ENCODE data around the gene PLCE1.

Gene PLCE1

DNA sequence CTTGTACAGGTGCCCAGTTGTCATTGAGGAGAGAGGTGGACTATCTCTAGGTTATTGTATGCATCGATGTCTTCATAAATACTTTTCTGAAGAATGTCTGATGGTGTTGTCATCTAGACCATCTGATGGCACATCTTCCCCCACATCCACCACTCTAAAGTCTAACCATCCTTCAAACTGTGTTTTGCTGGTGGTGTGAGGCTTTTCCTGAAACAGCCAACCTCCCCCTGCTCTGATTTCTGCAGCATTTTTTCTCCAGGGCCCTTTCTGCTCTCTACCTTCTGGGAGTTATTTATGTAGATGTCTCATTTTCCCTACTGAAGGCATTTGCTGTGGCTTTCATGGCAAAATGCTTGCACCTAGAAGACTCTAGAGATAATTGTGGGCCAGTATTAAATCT is 1.5 kb downstream of the PLCE1 start:
- no peak overlapping the region for H3K4me2 ChIP-seq (ENCODE audit: low read depth, low read length, poor library complexity, severe bottlenecking)
- no peaks in the 10 kb centered on the region for H3K9me2 ChIP-seq (replicated peaks; ENCODE audit: low read depth, low read length)
- H2AFZ ChIP-seq (ENCODE audit: low read length): no peak overlapping the region
- no peaks in the 10 kb centered on the region for H4K20me1 ChIP-seq (ENCODE audit: insufficient read depth, low read length, poor library complexity, severe bottlenecking)
- H3F3A ChIP-seq (ENCODE audit: low read depth): no peaks in the 10 kb centered on the region
- no peaks in the 10 kb centered on the region for H3K36me3 ChIP-seq (ENCODE audit: insufficient read depth, low read length)
- H3K4me1 ChIP-seq (ENCODE audit: insufficient read depth, low read length, poor library complexity, severe bottlenecking): no peaks in the 10 kb centered on the region
- no peaks in the 10 kb centered on the region for H3K9me3 ChIP-seq (ENCODE audit: insufficient read depth, low read depth, low read length)
- H3K9ac ChIP-seq (ENCODE audit: low read depth, low read length, poor library complexity, severe bottlenecking): no peak overlapping the region
- no peaks in the 10 kb centered on the region for H3K79me2 ChIP-seq (ENCODE audit: insufficient read depth, low read length)
- TF ChIP-seq EZH2phosphoT487 (IDR thresholded peaks at IDR 0.05; ENCODE audit: borderline replicate concordance): no peak
- TF ChIP-seq, protein P1, sequence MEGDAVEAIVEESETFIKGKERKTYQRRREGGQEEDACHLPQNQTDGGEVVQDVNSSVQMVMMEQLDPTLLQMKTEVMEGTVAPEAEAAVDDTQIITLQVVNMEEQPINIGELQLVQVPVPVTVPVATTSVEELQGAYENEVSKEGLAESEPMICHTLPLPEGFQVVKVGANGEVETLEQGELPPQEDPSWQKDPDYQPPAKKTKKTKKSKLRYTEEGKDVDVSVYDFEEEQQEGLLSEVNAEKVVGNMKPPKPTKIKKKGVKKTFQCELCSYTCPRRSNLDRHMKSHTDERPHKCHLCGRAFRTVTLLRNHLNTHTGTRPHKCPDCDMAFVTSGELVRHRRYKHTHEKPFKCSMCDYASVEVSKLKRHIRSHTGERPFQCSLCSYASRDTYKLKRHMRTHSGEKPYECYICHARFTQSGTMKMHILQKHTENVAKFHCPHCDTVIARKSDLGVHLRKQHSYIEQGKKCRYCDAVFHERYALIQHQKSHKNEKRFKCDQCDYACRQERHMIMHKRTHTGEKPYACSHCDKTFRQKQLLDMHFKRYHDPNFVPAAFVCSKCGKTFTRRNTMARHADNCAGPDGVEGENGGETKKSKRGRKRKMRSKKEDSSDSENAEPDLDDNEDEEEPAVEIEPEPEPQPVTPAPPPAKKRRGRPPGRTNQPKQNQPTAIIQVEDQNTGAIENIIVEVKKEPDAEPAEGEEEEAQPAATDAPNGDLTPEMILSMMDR (conservative IDR thresholded peaks at IDR 0.05; ENCODE audit: low read length): no peak
- no peak overlapping the region for H3K4me3 ChIP-seq (ENCODE audit: low read length, poor library complexity, severe bottlenecking)
- H3K27me3 ChIP-seq (ENCODE audit: insufficient read depth, low read length, poor library complexity, severe bottlenecking): no peaks in the 10 kb centered on the region

DNA sequence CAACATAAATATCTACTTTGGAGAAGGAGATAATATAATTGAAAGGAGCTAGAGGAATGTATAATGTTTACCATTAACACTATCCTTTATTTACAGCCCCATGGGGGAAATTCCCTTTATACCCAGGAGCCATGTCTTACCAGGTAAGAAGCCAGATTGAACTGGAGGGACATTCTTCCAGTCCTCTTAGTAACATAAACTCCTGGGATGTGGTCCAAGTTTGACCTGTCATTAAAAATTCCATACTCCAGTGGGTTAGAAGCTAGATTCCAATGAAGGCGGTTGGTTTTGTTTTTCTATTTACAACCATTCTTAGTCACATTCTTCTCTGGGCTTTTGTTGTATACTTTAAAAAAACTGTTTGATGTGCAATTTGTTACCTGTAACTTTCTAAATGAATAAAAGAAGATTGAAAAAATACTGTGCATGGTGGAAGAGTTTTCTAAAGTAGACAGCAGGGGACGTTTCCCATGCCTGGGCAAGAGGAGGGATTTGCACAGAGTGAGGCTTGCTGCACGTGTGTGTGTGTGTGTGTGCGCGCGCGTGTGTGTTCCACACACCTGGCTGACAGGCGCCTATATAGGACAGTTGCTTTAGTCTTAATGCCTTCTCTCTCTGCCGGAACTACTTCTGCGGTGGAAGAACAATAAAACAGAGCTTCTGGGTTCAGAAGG is 2.0 kb downstream of the PLCE1 start:
- Histone ChIP-seq H3K4me1 (ENCODE audit: insufficient read depth, low read length, poor library complexity, severe bottlenecking) (no peaks in the 10 kb centered on the region), H3K9ac (ENCODE audit: low read depth, low read length, poor library complexity, severe bottlenecking) (no peak overlapping the region), H3K36me3 (ENCODE audit: insufficient read depth, low read length) (no peaks in the 10 kb centered on the region), H2AFZ (ENCODE audit: low read length) (no peak overlapping the region), H3K27me3 (ENCODE audit: insufficient read depth, low read length, poor library complexity, severe bottlenecking) (no peaks in the 10 kb centered on the region), H3K79me2 (ENCODE audit: insufficient read depth, low read length) (no peaks in the 10 kb centered on the region), H4K20me1 (ENCODE audit: insufficient read depth, low read length, poor library complexity, severe bottlenecking) (no peaks in the 10 kb centered on the region), H3K4me3 (ENCODE audit: low read length, poor library complexity, severe bottlenecking) (no peak overlapping the region), H3K9me3 (ENCODE audit: insufficient read depth, low read depth, low read length) (no peaks in the 10 kb centered on the region), H3K4me2 (ENCODE audit: low read depth, low read length, poor library complexity, severe bottlenecking) (no peak overlapping the region), H3F3A (ENCODE audit: low read depth) (no peaks in the 10 kb centered on the region), H3K9me2 (replicated peaks; ENCODE audit: low read depth, low read length) (no peaks in the 10 kb centered on the region)
- TF ChIP-seq, protein P1 (conservative IDR thresholded peaks at IDR 0.05; ENCODE audit: low read length): no peak
- no peak for TF ChIP-seq EZH2phosphoT487 (IDR thresholded peaks at IDR 0.05; ENCODE audit: borderline replicate concordance)

DNA sequence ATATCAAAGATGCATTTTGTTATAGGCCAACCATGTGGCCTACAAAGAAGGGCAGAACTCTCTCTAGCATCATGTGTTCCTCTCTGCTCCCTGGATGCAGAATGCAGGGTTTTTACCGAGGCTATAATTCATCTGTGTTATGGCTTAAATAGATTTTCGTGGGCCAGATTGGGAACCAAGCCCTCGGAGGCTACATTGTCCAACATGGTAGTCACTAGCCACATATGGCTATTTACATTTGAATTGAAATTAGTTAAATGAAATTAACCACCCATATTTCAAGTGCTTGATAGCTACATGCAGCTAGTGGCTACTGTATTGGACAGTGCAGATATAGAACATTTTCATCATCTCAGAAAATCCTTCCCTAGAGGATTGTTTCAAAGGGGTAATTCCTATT is 2.8 kb downstream of the PLCE1 start:
- Histone ChIP-seq H2AFZ (ENCODE audit: low read length) (no peak overlapping the region), H3K27me3 (ENCODE audit: insufficient read depth, low read length, poor library complexity, severe bottlenecking) (no peaks in the 10 kb centered on the region), H4K20me1 (ENCODE audit: insufficient read depth, low read length, poor library complexity, severe bottlenecking) (no peaks in the 10 kb centered on the region), H3K9ac (ENCODE audit: low read depth, low read length, poor library complexity, severe bottlenecking) (no peak overlapping the region), H3K4me2 (ENCODE audit: low read depth, low read length, poor library complexity, severe bottlenecking) (no peak overlapping the region), H3K4me1 (ENCODE audit: insufficient read depth, low read length, poor library complexity, severe bottlenecking) (no peaks in the 10 kb centered on the region), H3K79me2 (ENCODE audit: insufficient read depth, low read length) (no peaks in the 10 kb centered on the region), H3K9me2 (replicated peaks; ENCODE audit: low read depth, low read length) (no peaks in the 10 kb centered on the region), H3K9me3 (ENCODE audit: insufficient read depth, low read depth, low read length) (no peaks in the 10 kb centered on the region), H3F3A (ENCODE audit: low read depth) (no peaks in the 10 kb centered on the region), H3K36me3 (ENCODE audit: insufficient read depth, low read length) (no peaks in the 10 kb centered on the region), H3K4me3 (ENCODE audit: low read length, poor library complexity, severe bottlenecking) (no peak overlapping the region)
- TF ChIP-seq EZH2phosphoT487 (IDR thresholded peaks at IDR 0.05; ENCODE audit: borderline replicate concordance): no peak
- TF ChIP-seq, protein P1 (conservative IDR thresholded peaks at IDR 0.05; ENCODE audit: low read length): no peak
